CD4-positive, CD25-positive, alpha-beta regulatory T cell (primary cell): ENCODE results near the gene CD151. TPM values are rescaled to one million over a fixed set of nuclear protein-coding genes. Genes with fewer than 3 reads are reported as not detected.
A peak's percentile ranks its signal among the peaks of the same experiment; 100 is the strongest.

Experiments used
- ATAC-seq, 2 donors: fragments of 150-1000 bp; cut with Tn5 transposase; one replicate each; pipeline ENCODE4 v1.10.0; 2021; ENCODE audit warnings: low read depth in 2 of 2, moderate number of reproducible peaks in 2 of 2, moderate library complexity in 1 of 2
- DNase-seq, 3 donors: peaks; one replicate each; pipeline versions ENCODE4 v3.0.0 to v3.0.0-alpha.2; 2012 to 2022; ENCODE audit warnings: mixed read lengths in 1 of 3
- H3K27ac ChIP-seq: one replicate; pipeline ENCODE4 v1.7.0; 2013; ENCODE audit warnings: mild to moderate bottlenecking, low read length; ENCODE audit not compliant: insufficient read depth, poor library complexity, severe bottlenecking
- H3K27me3 ChIP-seq: one replicate; pipeline ENCODE4 v1.7.0; 2013; ENCODE audit warnings: low read length; ENCODE audit not compliant: control insufficient read depth, insufficient read depth
- H3K36me3 ChIP-seq: one replicate; pipeline ENCODE4 v1.7.0; 2013; ENCODE audit warnings: mild to moderate bottlenecking, low read length, moderate library complexity; ENCODE audit not compliant: control insufficient read depth, insufficient read depth
- H3K4me1 ChIP-seq: 2 replicates; pipeline ENCODE4 v1.7.0; 2013; ENCODE audit warnings: mild to moderate bottlenecking, low read length; ENCODE audit not compliant: insufficient read depth, control insufficient read depth, poor library complexity, severe bottlenecking
- H3K4me3 ChIP-seq: one replicate; pipeline ENCODE4 v1.7.0; 2013; ENCODE audit warnings: low read depth, mild to moderate bottlenecking, low read length, moderate library complexity
- H3K9me3 ChIP-seq, 2 experiments: 1 replicate in 1 of 2; 2 replicates in 1 of 2; pipeline ENCODE4 v1.7.0; 2013; ENCODE audit warnings: low read length in 2 of 2, mild to moderate bottlenecking in 1 of 2, moderate library complexity in 1 of 2; ENCODE audit not compliant: control insufficient read depth in 2 of 2
- H3K27ac Mint-ChIP-seq, 3 donors: one replicate each; pipeline ENCODE4 v1.8.0; 2020 to 2022; ENCODE audit warnings: mild to moderate bottlenecking in 3 of 3, mixed read lengths in 3 of 3, moderate library complexity in 2 of 3
- H3K27me3 Mint-ChIP-seq: one replicate; pipeline ENCODE4 v1.8.0; 2022; ENCODE audit warnings: mild to moderate bottlenecking, mixed read lengths
- H3K36me3 Mint-ChIP-seq: one replicate; pipeline ENCODE4 v1.8.0; 2020; ENCODE audit warnings: mixed read lengths
- H3K4me1 Mint-ChIP-seq, 4 donors: one replicate each; pipeline ENCODE4 v1.8.0; 2020 to 2022; ENCODE audit warnings: mixed read lengths in 4 of 4, mild to moderate bottlenecking in 1 of 4
- H3K4me3 Mint-ChIP-seq, 4 donors: one replicate each; pipeline ENCODE4 v1.8.0; 2020 to 2022; ENCODE audit warnings: mild to moderate bottlenecking in 4 of 4, mixed read lengths in 4 of 4, moderate library complexity in 3 of 4
- H3K9me3 Mint-ChIP-seq, 7 donors: one replicate each; pipeline ENCODE4 v1.8.0; 2020 to 2022; ENCODE audit warnings: mixed read lengths in 7 of 7, mild to moderate bottlenecking in 3 of 7, moderate library complexity in 2 of 7
- polyA plus RNA-seq, 4 donors: library from polyadenylated mRNA; unstranded; fragments of 300-500 nt; fragmentation: Illumina TruSeq; gene quantifications; one replicate each; pipeline ENCODE4 v1.2.3, GENCODE V29; 2021
- total RNA-seq: library from RNA; stranded (reverse); gene quantifications from one replicate; pipeline ENCODE4 v1.2.3, GENCODE V29; 2022

CD151 gene
- total and polyA plus RNA-seq, 5 donors from 2014 or later: 5.5 to 20.7 (median 11.9) TPM

GRCh38 chr11:813456-814096, 19.2 kb upstream of the CD151 start:
- peaks cover 22% of the 10 kb centered on the region for H3K36me3 ChIP-seq
- Mint-ChIP-seq H3K27ac (peak overlapping the region in 1 of 3 donors; percentile 46), H3K4me3 (peak overlapping the region in 1 of 4 donors; percentile 29), H3K36me3 (peaks cover 5% of the 10 kb centered on the region), H3K9me3 (no peaks in the 10 kb centered on the region), H3K4me1 (peaks cover 6 to 40% (median 12%) of the 10 kb centered on the region in 4 donors), H3K27me3 (peaks cover 4% of the 10 kb centered on the region)
- no peaks in the 10 kb centered on the region for H3K9me3 ChIP-seq
- H3K4me1 ChIP-seq: peaks cover 30% of the 10 kb centered on the region
- no peak overlapping the region for H3K27ac ChIP-seq
- no peak overlapping the region for H3K4me3 ChIP-seq
- ATAC-seq (no peak), DNase-seq (no peak)
- no peaks in the 10 kb centered on the region for H3K27me3 ChIP-seq

DNA sequence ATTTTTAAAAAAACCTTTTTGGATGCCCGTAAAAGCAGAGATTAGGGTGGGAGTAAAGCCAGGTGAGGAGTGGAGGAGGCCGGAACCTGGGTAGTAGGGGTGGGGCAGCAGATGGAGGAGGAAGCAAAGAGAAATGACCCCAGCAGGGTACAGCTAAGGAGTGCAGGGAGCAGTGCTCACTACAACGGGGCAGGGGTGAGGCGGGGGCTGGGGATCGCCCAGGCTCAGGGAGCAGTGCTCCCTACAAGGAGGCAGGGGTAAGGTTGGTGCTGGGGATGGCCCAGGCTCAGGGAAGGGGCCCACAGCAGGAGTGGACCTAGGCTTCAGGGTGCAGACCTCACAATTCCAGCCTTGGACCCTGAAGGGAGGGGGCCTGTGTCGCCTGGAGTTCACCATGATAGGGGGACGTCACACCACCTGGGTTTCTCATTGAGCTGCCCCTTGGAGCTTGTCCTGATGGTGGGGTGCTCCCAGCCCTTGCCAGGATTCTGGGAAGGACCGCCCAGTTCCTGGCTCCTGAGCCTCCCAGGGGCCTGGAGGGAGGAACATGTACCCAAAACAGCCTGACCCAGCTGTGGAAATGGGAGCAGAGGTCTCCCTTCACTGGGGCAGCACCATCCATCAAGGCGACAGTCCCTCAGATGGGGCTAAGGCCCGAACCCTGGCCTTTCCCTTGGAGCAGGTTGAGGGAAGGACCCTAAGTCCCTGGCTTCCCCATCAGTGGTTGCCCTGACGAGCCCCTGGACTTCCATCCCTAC, 16.9 kb upstream of the CD151 start:
- Mint-ChIP-seq H3K4me3 (peak overlapping the region in 2 of 4 donors; percentile 32 to 35), H3K27me3 (no peaks in the 10 kb centered on the region)

GRCh38 chr11:816433-816779, 16.3 kb upstream of the CD151 start:
- Mint-ChIP-seq H3K27ac (peak overlapping the region in 1 of 3 donors; percentile 38), H3K4me1 (peaks cover under 1 to 28% (median 7%) of the 10 kb centered on the region in 4 donors), H3K36me3 (peaks cover 2% of the 10 kb centered on the region), H3K27me3 (no peaks in the 10 kb centered on the region), H3K4me3 (peak overlapping the region in 2 of 4 donors; percentile 32 to 35), H3K9me3 (no peaks in the 10 kb centered on the region)
- Histone ChIP-seq H3K27me3 (no peaks in the 10 kb centered on the region), H3K4me1 (peaks cover 28% of the 10 kb centered on the region), H3K4me3 (no peak overlapping the region), H3K27ac (no peak overlapping the region), H3K9me3 (no peaks in the 10 kb centered on the region), H3K36me3 (peaks cover 22% of the 10 kb centered on the region)
- DNase-seq (no peak), ATAC-seq (no peak)

More for the DNA sequence above, 16.9 kb upstream of the CD151 start:
- H3K4me3 ChIP-seq: no peak overlapping the region
- DNase-seq: no peak
- no peak overlapping the region for H3K27ac ChIP-seq
- H3K27ac Mint-ChIP-seq: no peak overlapping the region
- H3K4me1 Mint-ChIP-seq: peaks cover 6 to 29% (median 8%) of the 10 kb centered on the region in 4 donors
- H3K36me3 Mint-ChIP-seq: peaks cover 5% of the 10 kb centered on the region
- H3K9me3 ChIP-seq: no peaks in the 10 kb centered on the region
- no peaks in the 10 kb centered on the region for H3K27me3 ChIP-seq
- H3K36me3 ChIP-seq: peaks cover 22% of the 10 kb centered on the region
- H3K4me1 ChIP-seq: peaks cover 28% of the 10 kb centered on the region
- H3K9me3 Mint-ChIP-seq: no peaks in the 10 kb centered on the region
- ATAC-seq: no peak

- peaks cover 21% of the 10 kb centered on the region for H3K4me1 ChIP-seq
- peak within 1 kb of the TSS; percentile 96 for H3K27ac ChIP-seq
- no peak for DNase-seq
- Mint-ChIP-seq H3K4me1 (peaks cover 0 to 25% (median 7%) of the 10 kb centered on the region in 4 donors), H3K36me3 (peaks cover 4% of the 10 kb centered on the region), H3K4me3 (peak within 1 kb of the TSS; percentile 90 to 95 (median 92)), H3K27me3 (no peaks in the 10 kb centered on the region), H3K9me3 (no peaks in the 10 kb centered on the region), H3K27ac (peak within 1 kb of the TSS in 2 of 3 donors; percentile 75 to 90)
- H3K4me3 ChIP-seq: no peak within 1 kb of the TSS
- no peaks in the 10 kb centered on the region for H3K27me3 ChIP-seq
- peaks cover 5% of the 10 kb centered on the region for H3K36me3 ChIP-seq
- ATAC-seq: no peak
- H3K9me3 ChIP-seq: no peaks in the 10 kb centered on the region
Observed at GRCh38 chr11:818396-819128, 14.2 kb upstream of the CD151 start, which contains the start of gene PNPLA2. TSS of gene PNPLA2 (plus strand) at chr11:818914. CDS start at chr11:819719, 805 bp downstream.

GRCh38 chr11:819129-819931, 13.4 kb upstream of the CD151 start:
- Histone ChIP-seq H3K9me3 (no peaks in the 10 kb centered on the region), H3K27me3 (no peaks in the 10 kb centered on the region), H3K27ac (peak overlapping the region; percentile 96), H3K36me3 (peaks cover 10% of the 10 kb centered on the region), H3K4me3 (no peak overlapping the region), H3K4me1 (peaks cover 21% of the 10 kb centered on the region)
- Mint-ChIP-seq H3K4me3 (peak overlapping the region; percentile 90 to 95 (median 92)), H3K36me3 (peaks cover 4% of the 10 kb centered on the region), H3K4me1 (peaks cover 0 to 25% (median 7%) of the 10 kb centered on the region in 4 donors), H3K9me3 (no peaks in the 10 kb centered on the region), H3K27ac (peak overlapping the region in 2 of 3 donors; percentile 75 to 90), H3K27me3 (no peaks in the 10 kb centered on the region)
- peak; percentile 73 to 74 for ATAC-seq
- peak; percentile 89 to 93 (median 92) for DNase-seq

DNA sequence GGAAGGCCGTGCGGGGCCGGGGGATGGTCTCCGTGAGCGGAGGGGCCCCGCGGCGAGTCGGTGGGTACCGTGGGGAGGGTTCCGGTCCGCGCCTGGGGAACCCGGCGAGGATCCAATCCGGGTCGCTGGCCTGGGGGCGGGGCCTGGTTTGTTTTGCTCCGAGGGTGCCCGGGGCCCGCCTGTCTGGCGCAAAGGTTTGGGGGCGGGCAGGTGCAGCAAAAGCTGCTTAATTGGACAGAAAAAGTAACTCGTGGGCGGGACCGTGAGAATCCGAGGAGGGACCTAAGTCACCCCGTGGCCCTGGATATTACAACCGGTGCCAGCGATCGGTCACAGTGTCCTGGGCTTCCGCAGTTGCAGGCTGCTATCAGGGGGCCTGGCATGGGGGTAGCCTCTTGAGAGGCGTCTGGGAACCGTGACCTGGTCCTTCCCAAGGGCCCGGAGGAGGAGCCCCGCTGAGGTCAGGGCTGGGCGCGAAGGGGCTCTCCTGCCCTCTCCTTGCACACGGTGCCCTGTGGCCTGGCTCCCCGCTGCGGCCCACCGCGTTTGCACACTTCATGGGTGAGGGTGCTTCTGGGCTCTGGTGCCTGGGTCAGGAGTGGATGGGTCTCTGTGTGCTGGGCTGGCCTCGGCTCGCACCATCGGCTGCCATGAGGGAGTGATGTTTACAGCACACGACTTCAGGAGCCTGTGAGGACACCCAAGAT, 12.7 kb upstream of the CD151 start:
- Mint-ChIP-seq H3K4me3 (peak overlapping the region; percentile 90 to 95 (median 92)), H3K36me3 (peaks cover 7% of the 10 kb centered on the region), H3K4me1 (peaks cover 0 to 27% (median 8%) of the 10 kb centered on the region in 4 donors), H3K27me3 (no peaks in the 10 kb centered on the region), H3K9me3 (no peaks in the 10 kb centered on the region), H3K27ac (peak overlapping the region; percentile 75 to 95 (median 90))
- Histone ChIP-seq H3K27me3 (no peaks in the 10 kb centered on the region), H3K9me3 (no peaks in the 10 kb centered on the region), H3K4me3 (peak overlapping the region; percentile 55), H3K27ac (peak overlapping the region; percentile 96), H3K4me1 (peaks cover 21% of the 10 kb centered on the region), H3K36me3 (peaks cover 10% of the 10 kb centered on the region)
- peak; percentile 77 to 82 for ATAC-seq
- DNase-seq: peak; percentile 95 to 98 (median 96)
